HFFc6 (cell line): ENCODE measurements around the gene ANKS6. TPM values are rescaled to one million over a fixed set of nuclear protein-coding genes. Genes with fewer than 3 reads are reported as not detected.

Experiments
- DNase-seq: peaks from one replicate; pipeline ENCODE4 v3.0.0-alpha.2; 2018
- H3K27ac Mint-ChIP-seq: 2 replicates; pipeline ENCODE4 v1.8.0; 2020; ENCODE audit warnings: mild to moderate bottlenecking, mixed read lengths
- H3K27me3 Mint-ChIP-seq: 2 replicates; pipeline ENCODE4 v1.8.0; 2021; ENCODE audit warnings: mild to moderate bottlenecking, moderate library complexity, mixed read lengths; ENCODE audit not compliant: insufficient read depth
- H3K36me3 Mint-ChIP-seq: 2 replicates; pipeline ENCODE4 v1.8.0; 2021; ENCODE audit warnings: low read depth, mixed read lengths
- H3K4me1 Mint-ChIP-seq: 2 replicates; pipeline ENCODE4 v1.8.0; 2020; ENCODE audit warnings: low read depth, mixed read lengths
- H3K4me3 Mint-ChIP-seq: 2 replicates; pipeline ENCODE4 v1.8.0; 2020; ENCODE audit warnings: mild to moderate bottlenecking, moderate library complexity, mixed read lengths
- H3K9me3 Mint-ChIP-seq: 2 replicates; pipeline ENCODE4 v1.8.0; 2020; ENCODE audit warnings: mild to moderate bottlenecking, mixed read lengths
- CTCF ChIP-seq: fragments of 200-600 bp; sonication (generic); IDR thresholded peaks from 2 replicates; pipeline ENCODE4 v1.5.0; 2021; ENCODE audit warnings: antibody characterized with exemption, mild to moderate bottlenecking
- total RNA-seq, 6 experiments: library from RNA; stranded (reverse); fragmentation: NEBNext Ultra II Directional; extraction: Animal tissue kit (Norgen Biotek cat#: 25700); gene quantifications; 2 replicates in 1 of 6; 3 replicates in 5 of 6; pipeline ENCODE4 v1.2.3, GENCODE V29; 2021

The ANKS6 gene
- total RNA-seq, 6 experiments from 2014 or later = 12.7 to 16.6 (median 14.8) TPM

DNA sequence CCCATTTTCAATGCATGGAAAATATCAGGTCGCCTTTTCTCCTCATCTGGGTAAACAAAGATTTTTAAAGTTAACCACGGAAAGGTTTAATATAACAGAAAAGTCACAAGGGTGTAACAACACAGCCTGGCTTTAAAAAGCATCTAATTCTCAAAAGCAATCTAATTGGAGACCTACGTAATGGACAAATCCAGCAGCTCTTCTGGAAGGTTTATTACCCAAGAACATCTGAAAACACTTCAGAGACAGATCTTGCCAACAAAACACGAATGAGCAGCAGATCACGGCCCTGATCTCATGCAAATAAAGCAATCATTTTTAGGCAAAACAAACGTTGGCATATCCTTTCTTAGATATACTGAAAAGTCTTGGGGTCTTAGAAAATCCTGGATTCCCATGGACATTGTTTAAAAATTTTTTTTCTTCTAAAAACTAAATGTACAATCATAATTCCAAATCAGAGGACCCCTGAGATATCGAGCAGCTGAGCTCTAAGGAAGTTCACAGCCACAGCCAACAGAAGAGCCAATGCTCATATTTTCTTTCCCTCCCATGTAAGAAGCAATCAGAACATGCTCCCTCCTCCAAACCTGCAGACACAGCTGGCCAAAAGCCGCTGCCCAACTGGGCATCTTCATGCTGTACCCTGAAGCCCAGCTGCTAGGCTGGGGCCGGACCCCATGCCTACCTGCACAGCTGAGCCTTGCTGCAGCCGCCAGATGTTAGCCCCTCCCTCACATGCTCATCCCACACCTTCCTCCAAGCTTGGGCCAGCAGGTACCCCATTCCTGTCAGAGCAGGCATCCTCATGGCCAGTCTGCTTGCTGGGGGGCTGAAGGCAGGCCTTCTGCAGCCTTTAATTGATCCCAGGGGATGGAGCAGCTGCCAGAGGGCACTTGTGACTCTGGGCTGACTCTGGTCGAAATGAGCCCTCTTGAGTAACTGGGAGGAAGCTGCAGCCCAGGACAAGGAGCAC lies 11.2 kb downstream of the ANKS6 start:
- H3K4me3 Mint-ChIP-seq = no peak overlapping the region
- no peak for DNase-seq
- no peak for TF ChIP-seq CTCF
- no peaks in the 10 kb centered on the region for H3K4me1 Mint-ChIP-seq
- peaks cover 27% of the 10 kb centered on the region for H3K36me3 Mint-ChIP-seq
- no peak overlapping the region for H3K27ac Mint-ChIP-seq
- no peaks in the 10 kb centered on the region for H3K9me3 Mint-ChIP-seq
- no peaks in the 10 kb centered on the region; the same call in 1 of the 2 replicates for H3K27me3 Mint-ChIP-seq

DNA sequence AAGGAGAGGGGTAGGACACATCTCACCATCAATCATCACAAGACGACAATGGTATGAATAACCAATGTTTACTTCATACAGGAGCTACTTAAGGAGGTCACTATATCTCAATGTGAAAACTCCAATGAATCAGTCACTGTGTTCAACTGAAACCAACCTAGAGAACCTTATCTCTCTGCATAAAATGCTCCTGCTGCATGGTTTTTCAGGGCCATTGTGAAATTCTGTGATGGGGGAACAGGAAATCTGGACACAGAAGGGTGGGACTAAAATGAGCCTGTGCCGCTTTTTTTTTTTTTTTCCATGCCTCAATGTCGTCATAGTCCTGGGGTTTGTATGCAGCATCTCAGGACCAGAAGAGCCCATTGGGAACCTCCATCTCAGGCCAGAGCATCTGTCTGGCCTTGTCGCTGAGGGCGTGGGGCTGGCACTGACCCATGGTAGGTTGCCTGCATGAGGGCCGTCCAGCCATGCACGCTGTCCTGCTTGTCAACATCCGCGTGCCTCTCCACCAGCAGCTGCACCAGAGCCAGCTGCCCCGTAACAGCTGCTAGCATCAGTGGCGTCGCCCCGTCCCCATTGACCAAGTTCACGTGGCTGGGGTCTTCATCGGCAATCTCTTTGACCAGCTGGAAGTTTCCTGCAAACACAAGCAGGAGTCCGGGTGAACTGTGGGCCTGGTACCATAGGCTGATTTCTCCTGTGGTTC lies 12.7 kb downstream of the ANKS6 start:
- Mint-ChIP-seq H3K4me1 (no peaks in the 10 kb centered on the region), H3K9me3 (no peaks in the 10 kb centered on the region), H3K27me3 (no peaks in the 10 kb centered on the region; the same call in 1 of the 2 replicates), H3K36me3 (peaks cover 21% of the 10 kb centered on the region), H3K27ac (no peak overlapping the region), H3K4me3 (no peak overlapping the region)
- TF ChIP-seq CTCF = no peak
- DNase-seq = no peak

- no peak overlapping the region for H3K4me3 Mint-ChIP-seq
- TF ChIP-seq CTCF = no peak
- no peaks in the 10 kb centered on the region for H3K9me3 Mint-ChIP-seq
- H3K27ac Mint-ChIP-seq = no peak overlapping the region
- H3K4me1 Mint-ChIP-seq = no peaks in the 10 kb centered on the region
- H3K36me3 Mint-ChIP-seq = peaks cover 19% of the 10 kb centered on the region
- DNase-seq = no peak
- H3K27me3 Mint-ChIP-seq = no peaks in the 10 kb centered on the region; the same call in 1 of the 2 replicates
These were observed 14.6 kb downstream of the ANKS6 start for GRCh38 chr9:98781588-98782383.

DNA sequence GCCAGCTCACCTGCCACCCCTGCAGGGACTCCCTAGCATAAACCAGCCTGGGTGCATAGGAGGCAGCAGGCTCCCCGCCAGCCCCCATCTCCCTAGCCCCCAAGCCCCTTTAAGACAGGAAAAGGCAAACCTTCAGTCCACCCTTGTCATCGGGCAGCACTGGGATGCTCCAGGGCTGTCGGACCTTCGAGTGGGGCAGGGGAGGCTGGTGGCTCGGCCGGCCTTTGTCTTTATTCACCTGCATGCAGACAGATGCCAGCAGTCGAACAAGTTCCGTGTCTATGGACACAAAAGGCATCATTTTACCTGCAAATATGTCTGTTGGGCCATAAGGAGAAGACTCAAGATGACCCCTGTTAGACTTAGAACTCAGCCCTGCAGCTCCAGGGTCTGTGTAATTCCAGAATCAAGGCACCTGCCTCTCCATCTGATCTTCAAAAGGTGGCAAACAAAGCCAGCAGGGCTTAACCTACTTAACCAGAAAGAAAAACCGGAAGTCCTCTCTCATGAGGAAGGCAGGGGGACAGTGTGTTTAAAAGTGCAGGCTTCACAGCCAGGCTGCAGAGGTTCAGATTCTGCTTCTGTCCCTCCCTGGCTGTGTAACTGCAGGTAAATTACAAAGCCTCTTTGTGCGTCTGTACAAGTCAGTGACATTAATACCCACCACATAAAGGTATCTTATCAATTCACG lies 16.2 kb downstream of the ANKS6 start:
- Mint-ChIP-seq H3K27me3 (no peaks in the 10 kb centered on the region; the same call in 1 of the 2 replicates), H3K4me3 (no peak overlapping the region), H3K36me3 (peaks cover 19% of the 10 kb centered on the region), H3K9me3 (no peaks in the 10 kb centered on the region), H3K27ac (no peak overlapping the region), H3K4me1 (peaks cover 8% of the 10 kb centered on the region)
- TF ChIP-seq CTCF = no peak
- DNase-seq = no peak
